ENCODE results near the gene LAMA3. TPM values are rescaled to one million over a fixed set of nuclear protein-coding genes. Genes with fewer than 3 reads are reported as not detected.
A peak's percentile ranks its signal among the peaks of the same experiment; 100 is the strongest.

LAMA3 gene
- total and polyA plus RNA-seq, 2 donors from 2014 or later, result 4.4 to 66.0 TPM

GRCh38 chr18:23701544-23702064, 12.4 kb downstream of the LAMA3 start:
- FAIRE-seq (no peak), DNase-seq (no peak)
- Histone ChIP-seq H3K9ac (ENCODE audit: low read length in 3 of 3) (no peak overlapping the region), H3K4me1 (ENCODE audit: control insufficient read depth in 2 of 3, insufficient read depth in 2 of 3, low read depth in 1 of 3, low read length in 3 of 3) (no peaks in the 10 kb centered on the region), H3K27ac (ENCODE audit: low read depth in 2 of 2, low read length in 2 of 2) (no peak overlapping the region), H3K4me3 (ENCODE audit: low read length in 3 of 3) (no peak overlapping the region), H3K9me3 (ENCODE audit: control insufficient read depth in 2 of 3, insufficient read depth in 1 of 3, low read length in 3 of 3) (no peaks in the 10 kb centered on the region), H3K27me3 (ENCODE audit: control insufficient read depth, insufficient read depth, low read length) (no peaks in the 10 kb centered on the region), H3K36me3 (ENCODE audit: control insufficient read depth in 2 of 3, insufficient read depth in 3 of 3, low read length in 3 of 3) (no peaks in the 10 kb centered on the region)
- intact Hi-C loops (cut with DNase I), result no loop called here
- no peak for TF ChIP-seq CTCF (IDR thresholded peaks at IDR 0.05; ENCODE audit: borderline replicate concordance, extremely low read depth, insufficient read depth)

- Histone ChIP-seq H3K4me1 (ENCODE audit: control insufficient read depth in 2 of 3, insufficient read depth in 2 of 3, low read depth in 1 of 3, low read length in 3 of 3) (no peaks in the 10 kb centered on the region), H3K27ac (ENCODE audit: low read depth in 2 of 2, low read length in 2 of 2) (no peak overlapping the region), H3K9ac (ENCODE audit: low read length in 3 of 3) (no peak overlapping the region), H3K27me3 (ENCODE audit: control insufficient read depth, insufficient read depth, low read length) (no peaks in the 10 kb centered on the region), H3K9me3 (ENCODE audit: control insufficient read depth in 2 of 3, insufficient read depth in 1 of 3, low read length in 3 of 3) (peaks cover 0 to 4% (median 0%) of the 10 kb centered on the region in 3 donors), H3K36me3 (ENCODE audit: control insufficient read depth in 2 of 3, insufficient read depth in 3 of 3, low read length in 3 of 3) (no peaks in the 10 kb centered on the region), H3K4me3 (ENCODE audit: low read length in 3 of 3) (no peak overlapping the region)
- no peak for FAIRE-seq
- DNase-seq, result no peak
- TF ChIP-seq CTCF (IDR thresholded peaks at IDR 0.05; ENCODE audit: borderline replicate concordance, extremely low read depth, insufficient read depth), result no peak
- intact Hi-C loops (cut with DNase I), result no loop called here
Observed at GRCh38 chr18:23702606-23703005, 13.4 kb downstream of the LAMA3 start.

- intact Hi-C loops (cut with DNase I), result no loop called here
- no peak for FAIRE-seq
Observed at GRCh38 chr18:23703057-23703986, 14.1 kb downstream of the LAMA3 start.

More at GRCh38 chr18:23703057-23703986, 14.1 kb downstream of the LAMA3 start:
- peaks cover 0 to 4% (median 0%) of the 10 kb centered on the region in 3 donors for H3K9me3 ChIP-seq (ENCODE audit: control insufficient read depth in 2 of 3, insufficient read depth in 1 of 3, low read length in 3 of 3)
- no peaks in the 10 kb centered on the region for H3K36me3 ChIP-seq (ENCODE audit: control insufficient read depth in 2 of 3, insufficient read depth in 3 of 3, low read length in 3 of 3)
- DNase-seq, result peak in 2 of 5 donors; percentile 46 to 57
- H3K27me3 ChIP-seq (ENCODE audit: control insufficient read depth, insufficient read depth, low read length), result no peaks in the 10 kb centered on the region
- TF ChIP-seq CTCF (IDR thresholded peaks at IDR 0.05; ENCODE audit: borderline replicate concordance, extremely low read depth, insufficient read depth), result peak; percentile 8
- no peak overlapping the region for H3K4me3 ChIP-seq (ENCODE audit: low read length in 3 of 3)
- no peaks in the 10 kb centered on the region for H3K4me1 ChIP-seq (ENCODE audit: control insufficient read depth in 2 of 3, insufficient read depth in 2 of 3, low read depth in 1 of 3, low read length in 3 of 3)
- H3K9ac ChIP-seq (ENCODE audit: low read length in 3 of 3), result no peak overlapping the region
- H3K27ac ChIP-seq (ENCODE audit: low read depth in 2 of 2, low read length in 2 of 2), result no peak overlapping the region
